HG03439 (cell line): ENCODE results near the gene ITPR1.
A peak's percentile ranks its signal among the peaks of the same experiment; 100 is the strongest.

Experiments
- ATAC-seq: cut with Tn5 transposase; IDR thresholded peaks from one replicate; pipeline ENCODE4 v1.9.1; 2021; ENCODE audit warnings: mild to moderate bottlenecking, moderate library complexity; ENCODE audit not compliant: unreplicated experiment

The ITPR1 gene

DNA sequence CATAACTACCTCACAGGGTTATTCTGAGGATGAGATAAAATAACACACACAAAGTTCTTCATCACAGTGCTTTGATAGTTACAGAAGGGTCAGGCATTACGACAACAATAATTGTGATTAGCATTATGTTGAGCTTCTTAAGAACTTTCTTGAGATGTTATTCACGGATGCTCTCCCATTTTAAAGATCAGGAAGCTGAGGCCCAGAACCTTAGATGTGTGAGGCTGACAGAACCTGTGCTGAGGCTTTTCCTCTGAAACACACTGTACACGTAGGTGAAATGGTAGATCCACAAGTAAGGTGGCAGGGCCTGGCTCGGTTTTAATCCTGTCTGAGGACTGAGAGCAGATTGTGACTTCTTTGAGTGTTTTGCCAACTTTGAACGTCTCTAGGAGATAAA is 274.9 kb downstream of the ITPR1 start:
- no peak for ATAC-seq

DNA sequence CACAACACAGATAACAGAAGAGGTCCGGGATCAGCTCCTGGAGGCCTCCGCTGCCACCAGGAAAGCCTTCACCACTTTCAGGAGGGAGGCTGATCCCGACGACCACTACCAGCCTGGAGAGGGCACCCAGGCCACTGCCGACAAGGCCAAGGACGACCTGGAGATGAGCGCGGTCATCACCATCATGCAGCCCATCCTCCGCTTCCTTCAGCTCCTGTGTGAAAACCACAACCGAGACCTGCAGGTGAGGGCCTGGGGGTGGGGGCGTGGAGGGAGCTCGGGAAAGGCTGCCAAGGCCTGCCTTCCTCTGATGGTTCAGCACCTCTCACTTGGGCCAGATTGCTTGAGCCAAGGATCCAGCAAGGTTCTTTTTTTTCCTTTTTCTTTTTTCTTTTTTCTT is 275.4 kb downstream of the ITPR1 start:
- ATAC-seq: no peak

DNA sequence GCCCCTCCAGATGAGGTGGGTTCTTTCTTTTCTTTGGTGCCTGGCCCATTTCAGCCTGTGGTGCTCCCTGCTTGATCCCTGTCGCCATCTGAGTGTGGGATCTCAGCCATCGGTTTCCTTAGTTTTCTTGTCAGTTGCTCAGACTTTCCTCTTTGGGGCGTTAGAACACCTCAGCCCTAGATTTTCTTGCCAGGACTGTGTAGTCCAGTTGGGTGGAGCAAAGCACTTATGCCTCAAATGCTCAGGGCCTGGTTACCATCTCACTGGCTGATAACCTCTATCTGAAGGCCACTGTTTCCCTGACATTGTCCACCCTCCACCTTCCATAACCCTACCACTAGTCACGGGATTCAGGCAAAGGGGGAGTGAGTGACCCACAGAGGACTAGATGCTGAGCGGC is 277.4 kb downstream of the ITPR1 start:
- no peak for ATAC-seq

DNA sequence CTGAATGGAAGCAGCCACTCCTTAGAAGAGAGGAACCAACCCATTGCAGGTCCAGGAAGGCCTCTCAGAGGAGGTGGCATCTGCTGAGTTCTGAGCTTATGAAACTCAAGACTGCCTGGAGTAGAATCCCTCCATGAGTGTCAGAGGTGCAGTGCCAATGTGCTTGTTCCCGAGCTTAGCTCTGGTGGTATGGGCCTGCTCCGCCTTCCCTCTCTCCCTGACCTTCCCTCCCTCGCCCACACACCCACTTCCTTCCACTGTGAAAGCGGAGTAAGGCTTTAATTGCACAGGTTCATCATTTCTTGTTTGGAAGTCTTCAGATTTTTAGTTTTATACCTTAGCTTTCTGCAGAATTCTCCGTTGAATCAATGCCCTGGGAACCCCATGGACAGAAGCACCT is 278.1 kb downstream of the ITPR1 start:
- no peak for ATAC-seq

DNA sequence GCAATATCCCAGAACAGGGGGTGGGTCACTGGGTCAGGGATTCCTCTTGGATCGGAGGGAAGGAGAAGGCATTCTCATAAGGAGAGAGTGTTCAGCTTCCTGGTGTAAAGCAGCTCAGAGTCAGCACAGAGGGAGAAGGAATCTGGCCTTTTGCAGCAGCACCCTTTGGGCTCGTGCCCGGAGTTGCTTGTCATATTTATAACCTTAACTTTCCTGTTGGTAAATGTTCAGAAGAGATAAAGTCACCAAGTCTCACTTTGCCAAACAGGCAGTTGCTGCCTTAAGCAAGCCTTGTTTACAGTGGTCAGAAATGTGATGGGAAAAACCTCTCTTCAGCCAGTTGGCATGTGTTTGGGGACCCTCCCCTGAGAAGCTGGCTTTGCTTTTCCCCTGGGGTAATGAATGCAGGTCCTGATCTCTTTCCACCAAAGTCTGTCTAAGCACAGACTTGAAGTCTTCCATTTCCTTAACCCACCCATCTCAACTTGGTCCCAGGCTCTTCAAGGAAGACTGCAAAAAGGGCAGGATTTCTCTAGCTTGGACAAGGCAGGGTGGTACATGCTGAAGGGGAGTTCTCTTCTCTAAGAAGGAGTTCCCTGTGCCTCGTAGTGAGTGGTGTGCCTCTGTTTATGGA is 279.1 kb downstream of the ITPR1 start:
- ATAC-seq: no peak

DNA sequence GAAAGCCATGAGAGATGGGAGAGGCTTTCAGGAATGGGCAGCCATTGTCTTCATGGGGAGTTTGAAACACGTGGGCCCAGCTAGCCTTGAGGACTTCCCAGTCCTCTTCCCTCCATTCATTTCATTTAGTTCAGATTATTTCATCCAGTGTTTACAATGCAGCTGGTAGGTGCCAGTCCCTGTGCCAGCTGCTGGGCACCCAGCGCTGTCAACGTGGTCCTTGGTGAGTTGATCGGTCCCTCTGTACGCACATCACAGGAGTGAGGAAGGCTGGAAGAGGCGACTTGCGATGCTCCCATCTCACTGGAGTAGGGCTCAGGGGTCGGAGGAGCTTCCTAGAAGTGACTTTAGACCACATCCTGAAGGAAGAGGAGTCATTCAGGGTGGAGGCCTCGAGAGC is 279.7 kb downstream of the ITPR1 start:
- no peak for ATAC-seq

DNA sequence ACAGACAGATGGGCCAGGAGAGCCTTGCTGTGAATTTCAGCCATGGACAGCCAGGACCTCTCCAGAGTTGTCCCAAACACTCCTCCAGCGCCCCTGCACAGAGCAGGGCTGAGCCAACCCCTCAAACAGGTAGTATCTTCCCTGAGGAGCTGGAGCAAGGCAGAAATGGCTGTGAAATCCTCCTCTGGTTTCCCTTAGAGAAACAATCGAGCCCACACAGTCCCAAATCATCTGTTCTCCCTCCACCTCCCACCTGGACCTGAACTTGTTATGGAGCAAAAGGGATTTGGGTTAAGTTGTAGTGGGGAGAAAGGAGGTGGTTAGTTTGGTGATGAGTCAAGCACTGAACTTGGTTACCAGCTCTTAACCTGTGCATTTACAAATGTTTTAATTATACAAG is 280.4 kb downstream of the ITPR1 start:
- no peak for ATAC-seq

DNA sequence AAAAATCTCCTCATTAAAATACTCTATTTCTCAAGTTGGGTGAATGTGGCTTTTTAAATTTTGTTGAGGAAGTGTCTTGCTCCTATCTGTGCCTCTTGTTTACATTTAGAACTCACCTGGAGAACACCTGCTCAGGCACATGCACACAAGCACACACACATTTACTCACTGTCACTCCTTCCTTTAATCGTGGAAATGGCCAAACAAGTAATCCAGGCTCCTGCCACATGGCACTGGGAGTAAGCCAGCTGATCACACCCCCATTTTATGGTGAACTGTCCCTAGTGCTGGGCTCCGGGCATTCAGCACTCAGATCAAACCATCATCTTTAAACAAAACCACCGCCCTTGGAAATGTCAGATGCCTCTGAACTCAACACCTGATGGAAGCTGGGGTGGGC is 281.4 kb downstream of the ITPR1 start:
- ATAC-seq: no peak

DNA sequence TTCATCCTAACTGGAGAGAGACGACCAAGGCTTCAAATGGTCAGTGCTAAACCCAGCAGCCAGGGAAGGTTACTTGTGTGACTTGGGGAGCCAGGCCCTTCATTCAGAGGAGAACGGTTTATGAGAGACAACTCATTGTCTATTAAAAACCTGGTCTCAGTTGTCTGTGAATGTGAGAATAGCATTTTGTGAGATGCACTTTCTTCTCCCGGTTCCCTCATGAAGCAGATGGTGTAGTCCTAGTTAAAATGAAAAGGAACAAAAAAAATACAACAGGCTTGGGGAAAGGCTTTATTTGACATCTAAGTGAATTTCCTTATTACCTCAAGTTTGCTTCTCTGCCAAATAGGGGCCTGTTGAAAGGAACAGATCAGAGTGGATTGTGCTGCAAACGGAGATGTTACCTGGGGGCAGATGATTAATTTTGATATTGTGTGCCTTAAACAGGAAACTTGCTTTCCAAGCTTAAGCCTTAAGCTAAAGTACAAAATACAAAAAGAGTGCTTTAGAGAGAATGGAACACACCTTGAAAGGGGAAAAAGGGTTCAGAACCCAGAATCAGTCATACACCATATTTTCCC is 283.3 kb downstream of the ITPR1 start:
- peak; percentile 38 for ATAC-seq

DNA sequence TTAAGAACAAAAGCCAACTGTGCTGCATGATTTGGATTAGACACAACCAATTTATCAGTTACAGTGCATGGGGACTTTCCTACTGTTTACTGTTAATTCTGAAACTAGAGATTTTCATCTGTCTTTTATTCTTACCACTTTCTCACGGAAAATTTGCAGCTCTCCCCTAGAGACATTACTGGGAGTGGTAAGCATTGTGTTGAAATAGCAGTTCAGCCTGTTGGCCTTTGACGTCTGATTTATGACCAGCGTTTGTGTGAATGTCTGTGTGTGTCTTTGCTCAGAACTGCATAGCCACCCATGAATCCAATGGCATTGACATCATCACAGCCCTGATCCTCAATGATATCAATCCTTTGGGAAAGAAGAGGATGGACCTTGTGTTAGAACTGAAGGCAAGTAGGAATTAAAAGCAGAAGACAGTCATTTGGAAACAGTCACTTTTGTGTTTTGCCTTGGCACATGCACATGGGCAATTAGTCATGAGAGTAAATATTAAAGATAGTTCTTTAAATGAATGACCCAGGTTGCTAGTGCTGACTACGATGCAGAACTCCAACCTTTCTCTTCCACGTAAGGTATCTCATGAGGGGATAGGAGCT is 283.9 kb downstream of the ITPR1 start:
- ATAC-seq: peak; percentile 90

DNA sequence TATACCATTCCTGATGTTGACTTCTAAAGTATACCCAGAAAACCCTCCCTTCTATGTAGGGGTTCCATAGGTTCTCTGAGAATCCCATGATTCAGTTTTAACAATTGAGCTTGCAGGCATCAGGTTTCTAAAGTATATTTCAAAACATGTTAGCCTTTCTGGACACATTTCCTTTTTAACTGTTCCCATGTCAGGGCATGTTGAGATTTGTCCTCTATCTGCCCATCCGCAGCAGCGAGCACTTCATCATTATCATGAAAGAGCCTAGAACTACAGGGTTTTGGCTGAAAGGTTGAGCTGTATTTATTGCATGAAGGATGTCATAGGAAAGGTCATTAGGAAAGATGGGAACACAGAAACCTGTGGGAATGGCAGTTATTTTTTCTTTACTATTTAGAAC is 285.0 kb downstream of the ITPR1 start:
- ATAC-seq: no peak

DNA sequence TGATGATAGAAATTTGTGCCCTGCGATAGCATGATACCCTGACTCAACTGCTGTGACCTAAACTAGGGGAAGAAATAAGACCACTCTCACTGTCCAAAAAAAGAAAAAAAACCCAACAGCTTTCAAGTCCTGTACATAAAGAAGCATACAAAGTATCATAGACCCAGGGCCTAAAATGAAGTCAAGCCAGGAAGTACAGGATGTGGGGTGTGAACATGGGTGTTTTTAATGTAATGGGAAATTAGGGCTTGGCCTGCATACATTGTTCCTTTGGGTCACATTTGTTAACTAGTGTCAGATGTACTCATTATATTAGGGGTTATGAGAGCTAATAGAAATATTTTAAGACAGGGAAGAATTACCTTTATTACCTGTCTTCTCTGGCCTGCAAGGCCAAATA is 285.6 kb downstream of the ITPR1 start:
- ATAC-seq: no peak

DNA sequence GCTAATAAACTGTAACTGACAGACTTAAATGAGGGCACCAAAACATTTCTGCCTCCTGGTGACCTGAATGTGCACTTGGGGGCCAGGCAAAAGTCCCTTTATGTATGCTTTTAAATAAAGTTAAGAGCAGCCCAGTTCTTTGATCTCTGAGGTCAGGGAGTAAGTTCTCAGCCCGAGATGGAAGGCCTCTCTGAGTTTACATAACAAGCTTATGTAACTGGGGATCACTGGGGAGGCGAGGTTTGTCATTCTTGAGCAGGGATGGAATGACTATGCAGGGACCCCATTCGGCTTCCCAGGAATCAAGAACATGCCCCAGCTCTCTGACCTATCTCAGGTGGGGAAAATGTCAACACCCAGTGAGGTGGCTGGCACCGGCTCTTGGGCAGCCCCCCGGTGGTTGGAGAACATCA is 287.4 kb downstream of the ITPR1 start:
- ATAC-seq: no peak

DNA sequence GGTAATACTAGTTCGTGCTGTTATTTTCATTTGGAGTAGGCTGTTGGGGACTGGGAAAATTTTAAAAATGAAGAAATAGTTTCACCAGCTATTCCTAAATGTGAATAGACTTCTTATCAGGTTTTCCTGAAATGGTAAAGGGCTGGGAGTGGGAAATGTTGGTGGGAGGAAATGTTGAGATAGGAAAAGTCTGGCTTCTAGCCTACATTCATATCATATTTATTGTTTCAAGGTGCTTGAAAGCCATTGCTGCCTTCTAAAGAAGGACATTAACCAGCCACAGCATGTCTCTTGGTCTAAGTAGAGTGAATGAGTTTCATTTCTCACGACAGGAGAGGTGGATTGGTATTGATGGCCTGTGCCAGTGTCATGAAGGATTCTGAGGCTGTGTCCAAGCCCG is 288.9 kb downstream of the ITPR1 start:
- ATAC-seq: no peak

DNA sequence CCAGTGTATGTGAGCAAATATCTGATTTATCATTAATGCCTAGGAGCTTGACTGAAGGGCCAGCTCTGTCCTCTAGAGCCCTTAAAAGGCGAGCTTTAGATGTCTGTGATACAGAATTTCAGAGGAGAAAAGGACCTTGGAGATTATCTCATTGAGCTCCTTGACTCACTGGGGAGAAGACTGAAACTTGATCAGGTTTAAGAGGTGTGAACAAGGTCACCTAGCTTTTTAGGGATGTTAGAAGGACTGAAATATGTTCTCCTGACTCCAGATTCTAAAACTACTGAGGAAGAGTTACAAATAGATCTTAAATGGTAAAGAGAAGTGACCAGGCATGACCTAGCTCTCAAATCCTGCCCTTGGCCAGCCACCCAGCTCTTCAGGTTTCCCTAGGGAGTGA is 292.4 kb downstream of the ITPR1 start:
- no peak for ATAC-seq

DNA sequence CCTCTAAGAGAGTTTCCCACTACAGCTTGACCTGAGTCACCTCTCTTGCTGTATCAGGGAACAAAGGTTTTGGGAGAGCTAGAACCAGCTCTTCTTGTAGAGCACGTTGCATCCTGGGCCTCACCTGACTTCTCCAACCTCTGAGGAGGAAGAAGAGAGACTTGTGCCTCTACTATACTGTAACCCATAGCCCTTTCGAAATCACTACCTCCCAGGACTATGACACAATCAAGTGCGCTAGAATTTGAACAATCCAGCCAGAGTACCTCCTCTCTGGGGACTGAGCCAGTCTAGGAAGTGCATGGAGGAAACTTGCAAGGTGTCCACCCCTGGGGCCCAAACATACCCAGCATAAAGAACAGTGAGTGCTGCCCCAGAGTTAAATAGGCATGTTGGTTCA is 293.3 kb downstream of the ITPR1 start:
- ATAC-seq: no peak

DNA sequence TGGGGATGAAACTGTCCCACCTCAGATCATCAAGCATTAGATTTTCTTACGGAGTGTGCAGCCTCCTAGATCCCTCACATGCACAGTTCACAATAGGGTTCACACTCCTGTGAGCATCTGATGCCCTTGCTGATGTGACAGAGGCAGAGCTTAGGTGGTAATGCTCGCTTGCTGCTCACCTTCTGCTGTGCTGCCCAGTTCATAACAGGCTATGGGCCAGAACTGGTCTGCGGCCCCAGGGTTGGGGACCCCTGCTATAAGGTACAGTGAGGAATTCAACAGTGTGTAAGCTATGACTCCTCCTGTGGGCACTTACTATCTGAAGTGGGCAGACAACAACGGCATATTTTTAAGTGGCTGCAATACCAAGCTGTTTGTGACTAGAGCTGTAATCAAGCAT is 298.2 kb downstream of the ITPR1 start:
- no peak for ATAC-seq

DNA sequence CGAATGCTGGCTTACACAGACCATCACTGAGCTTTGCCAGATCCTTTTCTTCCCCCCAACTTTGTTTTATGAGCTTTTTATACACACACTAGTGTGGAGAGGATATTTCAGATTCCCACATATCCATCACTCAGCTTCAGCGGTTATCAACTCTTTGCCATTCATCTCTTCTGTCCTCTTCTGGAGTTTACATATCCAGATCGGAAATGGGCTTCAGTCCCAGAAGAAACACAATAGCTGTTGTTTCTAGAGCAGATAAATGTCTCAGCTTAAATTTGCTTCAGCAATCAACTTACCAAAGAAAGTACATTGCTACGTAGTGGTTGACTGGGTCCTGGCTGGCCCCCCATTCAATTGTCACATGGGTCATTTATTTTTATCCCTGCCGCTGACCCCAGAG is 300.2 kb downstream of the ITPR1 start:
- no peak for ATAC-seq

DNA sequence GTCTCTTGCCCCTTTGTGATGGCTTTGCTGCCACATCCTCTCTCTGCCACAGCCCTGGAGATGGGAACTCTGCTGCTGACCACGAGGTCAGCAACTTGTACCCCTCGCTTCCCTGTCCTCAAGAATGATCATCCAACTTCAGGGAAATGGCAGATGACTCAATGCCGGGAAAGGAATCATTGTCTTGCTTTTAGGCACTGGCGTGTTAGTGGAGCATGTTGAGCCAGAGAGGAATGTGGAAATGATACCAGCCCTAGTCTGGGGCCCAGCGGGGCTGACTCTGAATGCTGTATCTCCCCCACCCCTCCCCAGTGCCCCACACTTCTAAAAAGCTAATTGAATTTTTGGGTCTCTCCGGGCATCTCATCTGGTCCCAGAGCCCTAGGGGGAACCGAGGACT is 301.2 kb downstream of the ITPR1 start:
- no peak for ATAC-seq

DNA sequence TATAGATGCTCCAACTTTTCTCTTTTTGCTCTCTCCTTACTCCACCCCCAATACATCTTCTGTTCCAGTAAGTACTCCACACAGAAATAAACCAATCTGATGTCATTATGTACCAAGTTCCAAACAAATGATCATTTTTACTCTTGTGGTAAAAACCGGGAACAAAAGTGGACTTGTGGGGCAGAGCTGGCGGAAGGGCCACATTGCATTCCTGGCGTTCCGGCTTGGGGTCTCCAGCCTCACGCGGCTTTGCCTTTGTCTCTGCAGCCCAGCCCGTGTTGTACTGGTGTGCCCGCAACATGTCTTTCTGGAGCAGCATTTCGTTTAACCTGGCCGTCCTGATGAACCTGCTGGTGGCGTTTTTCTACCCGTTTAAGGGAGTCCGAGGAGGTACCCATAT is 301.6 kb downstream of the ITPR1 start:
- ATAC-seq: no peak

DNA sequence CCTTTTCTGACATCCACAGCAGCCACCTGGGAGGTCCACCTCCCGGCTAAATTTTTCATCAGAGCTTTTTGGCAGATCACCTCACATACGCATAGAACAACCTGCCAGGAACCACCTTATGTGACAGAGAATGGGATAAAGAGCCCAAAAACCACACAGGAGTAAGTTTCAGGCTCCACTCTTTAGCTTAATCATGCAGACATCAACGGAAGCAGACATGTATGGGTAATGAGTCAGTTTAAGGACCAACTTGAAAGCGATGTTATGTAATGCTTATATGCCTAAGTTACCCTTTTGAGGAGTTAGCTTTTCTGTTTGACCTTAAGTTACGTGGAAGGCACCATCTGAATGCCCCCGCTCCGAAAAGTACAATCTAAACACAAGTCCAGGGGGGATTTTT is 302.8 kb downstream of the ITPR1 start:
- ATAC-seq: no peak

DNA sequence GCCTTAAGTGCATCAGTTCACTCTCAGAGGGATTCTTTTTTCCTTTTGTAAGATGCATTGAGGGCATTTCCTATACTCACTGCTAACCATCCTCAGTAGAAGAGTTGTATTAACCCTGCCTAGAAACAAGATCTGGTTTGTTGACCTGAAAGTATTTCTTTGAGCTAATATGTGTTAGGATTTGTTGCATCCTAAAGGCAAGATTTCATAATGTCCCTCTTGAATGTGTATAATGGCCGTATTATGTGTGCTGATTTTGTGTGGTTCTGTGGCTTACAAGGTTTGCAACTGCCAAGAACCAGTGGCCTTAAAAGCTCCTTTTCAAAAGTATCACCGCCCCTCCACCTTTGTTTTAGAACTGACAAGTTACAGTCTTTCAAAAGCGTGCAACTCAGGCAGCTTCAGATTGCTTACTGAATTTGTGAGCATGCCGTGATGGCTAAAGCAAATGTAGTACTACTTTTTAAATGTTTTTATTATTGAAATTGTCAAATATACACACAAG is 304.1 kb downstream of the ITPR1 start:
- no peak for ATAC-seq
